ENCODE results near the gene BCDIN3D.

GRCh38 chr12:49875115-49875720 is 32.3 kb upstream of the BCDIN3D start:
- TF ChIP-seq, protein P1, sequence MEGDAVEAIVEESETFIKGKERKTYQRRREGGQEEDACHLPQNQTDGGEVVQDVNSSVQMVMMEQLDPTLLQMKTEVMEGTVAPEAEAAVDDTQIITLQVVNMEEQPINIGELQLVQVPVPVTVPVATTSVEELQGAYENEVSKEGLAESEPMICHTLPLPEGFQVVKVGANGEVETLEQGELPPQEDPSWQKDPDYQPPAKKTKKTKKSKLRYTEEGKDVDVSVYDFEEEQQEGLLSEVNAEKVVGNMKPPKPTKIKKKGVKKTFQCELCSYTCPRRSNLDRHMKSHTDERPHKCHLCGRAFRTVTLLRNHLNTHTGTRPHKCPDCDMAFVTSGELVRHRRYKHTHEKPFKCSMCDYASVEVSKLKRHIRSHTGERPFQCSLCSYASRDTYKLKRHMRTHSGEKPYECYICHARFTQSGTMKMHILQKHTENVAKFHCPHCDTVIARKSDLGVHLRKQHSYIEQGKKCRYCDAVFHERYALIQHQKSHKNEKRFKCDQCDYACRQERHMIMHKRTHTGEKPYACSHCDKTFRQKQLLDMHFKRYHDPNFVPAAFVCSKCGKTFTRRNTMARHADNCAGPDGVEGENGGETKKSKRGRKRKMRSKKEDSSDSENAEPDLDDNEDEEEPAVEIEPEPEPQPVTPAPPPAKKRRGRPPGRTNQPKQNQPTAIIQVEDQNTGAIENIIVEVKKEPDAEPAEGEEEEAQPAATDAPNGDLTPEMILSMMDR (IDR thresholded peaks at IDR 0.05; ENCODE audit: extremely low read depth in 1 of 2, insufficient read depth in 1 of 2, low read depth in 1 of 2, low read length in 2 of 2) = no peak
- TF ChIP-seq FOS (IDR thresholded peaks at IDR 0.05; ENCODE audit: borderline replicate concordance, insufficient read depth, low read length) = no peak
